PC-9 (cell line): Measurements from ENCODE around the gene FBXL17.

Source experiments
- EZH2 ChIP-seq: fragments of 200-600 bp; sonication (generic); IDR thresholded peaks from 2 replicates; pipeline ENCODE4 v1.8.0; 2017; ENCODE audit warnings: antibody characterized with exemption, low read depth
- TF ChIP-seq, protein P1 (sequence below): fragments of 200-600 bp; sonication (generic); conservative IDR thresholded peaks from 2 replicates; pipeline ENCODE4 v1.6.1; 2017; ENCODE audit warnings: mixed run types, antibody characterized with exemption, mild to moderate bottlenecking, moderate library complexity

DNA sequence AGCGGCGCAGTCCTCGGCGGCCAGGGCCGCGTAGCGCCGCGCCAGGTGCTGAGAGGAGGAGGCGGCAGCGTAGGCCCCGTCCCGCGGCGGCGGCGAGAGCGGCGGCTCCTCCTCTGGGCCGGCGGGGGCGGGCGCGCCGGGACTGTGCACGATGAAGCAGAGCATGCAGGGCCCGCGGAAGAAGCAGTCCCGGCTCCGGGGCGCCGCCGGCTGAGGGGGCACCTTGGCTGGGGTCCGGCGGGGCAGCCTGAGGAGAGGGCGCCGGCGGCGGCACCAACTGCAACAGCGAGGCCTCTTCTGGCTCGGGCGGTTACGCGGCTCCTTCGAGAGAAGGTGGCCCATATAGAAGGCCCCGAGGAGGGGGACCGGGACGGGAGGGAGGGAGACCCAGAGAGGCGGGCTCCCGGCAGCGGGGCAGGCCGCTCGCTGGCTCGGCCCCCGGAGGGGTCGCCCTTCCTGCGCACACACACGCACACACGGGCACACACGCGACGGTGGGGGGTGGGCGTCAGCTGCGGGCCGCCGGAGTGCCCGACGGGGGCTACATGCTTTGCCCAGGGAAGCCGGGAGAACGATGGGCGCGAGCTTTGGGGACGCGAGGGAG is 446 bp downstream of the FBXL17 start:
- TF ChIP-seq EZH2 = no peak
- TF ChIP-seq, protein P1, sequence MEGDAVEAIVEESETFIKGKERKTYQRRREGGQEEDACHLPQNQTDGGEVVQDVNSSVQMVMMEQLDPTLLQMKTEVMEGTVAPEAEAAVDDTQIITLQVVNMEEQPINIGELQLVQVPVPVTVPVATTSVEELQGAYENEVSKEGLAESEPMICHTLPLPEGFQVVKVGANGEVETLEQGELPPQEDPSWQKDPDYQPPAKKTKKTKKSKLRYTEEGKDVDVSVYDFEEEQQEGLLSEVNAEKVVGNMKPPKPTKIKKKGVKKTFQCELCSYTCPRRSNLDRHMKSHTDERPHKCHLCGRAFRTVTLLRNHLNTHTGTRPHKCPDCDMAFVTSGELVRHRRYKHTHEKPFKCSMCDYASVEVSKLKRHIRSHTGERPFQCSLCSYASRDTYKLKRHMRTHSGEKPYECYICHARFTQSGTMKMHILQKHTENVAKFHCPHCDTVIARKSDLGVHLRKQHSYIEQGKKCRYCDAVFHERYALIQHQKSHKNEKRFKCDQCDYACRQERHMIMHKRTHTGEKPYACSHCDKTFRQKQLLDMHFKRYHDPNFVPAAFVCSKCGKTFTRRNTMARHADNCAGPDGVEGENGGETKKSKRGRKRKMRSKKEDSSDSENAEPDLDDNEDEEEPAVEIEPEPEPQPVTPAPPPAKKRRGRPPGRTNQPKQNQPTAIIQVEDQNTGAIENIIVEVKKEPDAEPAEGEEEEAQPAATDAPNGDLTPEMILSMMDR = no peak
